HepG2 (cell line): ENCODE results near the gene PROX1. TPM values are rescaled to one million over a fixed set of nuclear protein-coding genes. Genes with fewer than 3 reads are reported as not detected.
A peak's percentile ranks its signal among the peaks of the same experiment; 100 is the strongest.

Experiments used
- AGO2 ChIP-seq: fragments of 200-400 bp; formaldehyde crosslinking; optimal IDR thresholded peaks from 2 replicates; pipeline ENCODE3; 2017; ENCODE audit warnings: mild to moderate bottlenecking, low read depth, low read length, moderate library complexity
- ATF7-NPFF ChIP-seq: sonication (generic); formaldehyde crosslinking; IDR thresholded peaks from 2 replicates; pipeline ENCODE4 v1.8.1; 2023; ENCODE audit warnings: mild to moderate bottlenecking, low read depth, missing genetic modification reagents, moderate library complexity
- ELF1 ChIP-seq: sonication (generic); formaldehyde crosslinking; IDR thresholded peaks from 2 replicates; pipeline ENCODE4 v1.4.0; 2020; ENCODE audit warnings: missing genetic modification reagents
- HHEX ChIP-seq: IDR thresholded peaks from 2 replicates; pipeline ENCODE4 v1.6.1; 2016; ENCODE audit warnings: control low read depth
- HNF4G ChIP-seq, 2 experiments: sonication (generic) in 1 of 2; formaldehyde crosslinking in 1 of 2; IDR thresholded peaks; 2 replicates each; pipeline versions ENCODE4 v1.4.0 to v1.6.1; 2011 to 2020; ENCODE audit warnings: borderline replicate concordance in 2 of 2, low read depth in 2 of 2, mild to moderate bottlenecking in 2 of 2, low read length in 1 of 2, missing genetic modification reagents in 1 of 2, moderate library complexity in 1 of 2
- HNRNPK ChIP-seq: fragments of 200-400 bp; formaldehyde crosslinking; IDR thresholded peaks from 2 replicates; pipeline ENCODE4 v1.6.1; 2018; ENCODE audit warnings: low read length, low read depth, moderate library complexity, mild to moderate bottlenecking; ENCODE audit not compliant: poor library complexity, severe bottlenecking
- NFYB ChIP-seq: sonication (generic); formaldehyde crosslinking; IDR thresholded peaks from 2 replicates; pipeline ENCODE4 v1.4.0; 2020; ENCODE audit warnings: missing genetic modification reagents
- PHF20 ChIP-seq: sonication (generic); formaldehyde crosslinking; IDR thresholded peaks from 2 replicates; pipeline ENCODE4 v1.5.0; 2020; ENCODE audit warnings: mild to moderate bottlenecking, missing genetic modification reagents
- RBFOX2 ChIP-seq: fragments of 200-400 bp; formaldehyde crosslinking; IDR thresholded peaks from 2 replicates; pipeline ENCODE4 v1.6.1; 2017; ENCODE audit warnings: low read depth, mild to moderate bottlenecking, low read length
- RFXAP ChIP-seq: sonication (generic); formaldehyde crosslinking; IDR thresholded peaks from 2 replicates; pipeline ENCODE4 v1.4.0; 2020; ENCODE audit warnings: missing genetic modification reagents, borderline replicate concordance
- SOX6 ChIP-seq, 2 experiments: fragments of 450-650 bp in 1 of 2; sonication (generic) in 1 of 2; formaldehyde crosslinking in 1 of 2; IDR thresholded peaks; 2 replicates each; pipeline versions ENCODE4 v1.4.0 to v1.6.1; 2017 to 2020; ENCODE audit warnings: antibody characterized with exemption in 1 of 2, mild to moderate bottlenecking in 1 of 2, missing genetic modification reagents in 1 of 2
- polyA plus RNA-seq, 8 experiments: library from polyadenylated mRNA; depleted of rRNA in 3 of 8; stranded (reverse) in 7 of 8; unstranded in 1 of 8; fragments of >200 nt; fragmentation: Illumina TruSeq in 4 of 8; extraction: Trizol in 4 of 8; gene quantifications; 2 replicates each; pipeline versions ENCODE4 v1.2.1 to v1.2.3, GENCODE V29; 2011 to 2016; ENCODE audit warnings: low read depth in 4 of 8, missing spikeins in 1 of 8, mixed read lengths in 1 of 8; ENCODE audit not compliant: insufficient read depth in 1 of 8
- total RNA-seq, 5 experiments: library from RNA; depleted of rRNA; stranded (reverse); fragments of >200 nt; fragmentation: Illumina TruSeq; extraction: Trizol; gene quantifications; 2 replicates each; pipeline ENCODE4 v1.2.3, GENCODE V29; 2016; ENCODE audit warnings: low read depth in 1 of 5
- TF ChIP-seq, protein P1 (sequence below): sonication (generic); formaldehyde crosslinking; IDR thresholded peaks from 2 replicates; pipeline ENCODE4 v1.5.0; 2020; ENCODE audit warnings: missing genetic modification reagents, mild to moderate bottlenecking, borderline replicate concordance
- TF ChIP-seq, protein P2 (sequence below): sonication (generic); formaldehyde crosslinking; IDR thresholded peaks from 2 replicates; pipeline ENCODE4 v1.4.0; 2020; ENCODE audit warnings: mild to moderate bottlenecking, missing genetic modification reagents, borderline replicate concordance
- TF ChIP-seq, protein P3 (sequence below), 2 experiments: fragments of 450-650 bp in 1 of 2; sonication (generic) in 1 of 2; formaldehyde crosslinking; IDR thresholded peaks; 2 replicates each; pipeline versions ENCODE4 v1.5.0 to v1.8.0; 2020 to 2022; ENCODE audit warnings: mild to moderate bottlenecking in 1 of 2, missing genetic modification reagents in 1 of 2
- TF ChIP-seq, protein P4 (sequence below), 2 experiments: sonication (generic) in 1 of 2; formaldehyde crosslinking in 1 of 2; IDR thresholded peaks; 2 replicates each; pipeline versions ENCODE4 v1.6.1 to v1.9.0; 2014 to 2022; ENCODE audit warnings: antibody characterized with exemption in 1 of 2, borderline replicate concordance in 1 of 2, inconsistent platforms in 1 of 2, low read depth in 1 of 2, missing genetic modification reagents in 1 of 2

Gene PROX1
- total and polyA plus RNA-seq, 2 of the 13 experiments (the other 11 are each of a cell fraction or from before 2014, with no cell fraction given), result 12.3 to 30.2 TPM

DNA sequence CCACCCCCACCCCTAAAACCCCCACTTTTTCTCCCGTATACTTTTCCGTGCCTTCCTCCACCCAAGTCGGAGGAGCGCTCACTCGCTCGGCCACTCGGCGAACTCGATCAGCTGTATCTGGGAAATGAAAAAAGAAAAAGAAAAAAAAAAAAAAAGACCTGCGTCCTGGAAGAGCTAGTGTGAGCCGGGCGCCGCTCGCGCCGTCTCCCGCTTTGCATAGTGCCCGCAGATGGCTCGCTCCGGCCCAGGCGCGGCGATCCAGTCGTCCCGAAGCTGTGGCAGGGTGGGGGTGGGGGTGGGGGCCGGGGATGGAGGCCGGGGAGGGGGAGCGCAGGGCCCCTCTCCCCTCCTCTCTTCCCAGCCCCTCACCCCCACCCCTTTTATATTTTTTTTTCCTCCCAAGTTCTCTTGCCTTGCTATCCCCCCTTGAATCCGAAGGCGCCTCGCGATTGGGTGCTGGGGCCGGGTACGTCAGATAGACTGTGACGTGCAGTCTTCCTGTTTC is 299 bp upstream of the PROX1 start (continued):
- TF ChIP-seq, protein P1, sequence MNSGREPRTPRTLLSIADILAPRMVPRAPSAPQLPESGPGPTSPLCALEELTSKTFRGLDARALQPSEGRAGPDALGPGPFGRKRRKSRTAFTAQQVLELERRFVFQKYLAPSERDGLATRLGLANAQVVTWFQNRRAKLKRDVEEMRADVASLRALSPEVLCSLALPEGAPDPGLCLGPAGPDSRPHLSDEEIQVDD (CRISPR knock-in tag), result no peak
- TF ChIP-seq, protein P2, sequence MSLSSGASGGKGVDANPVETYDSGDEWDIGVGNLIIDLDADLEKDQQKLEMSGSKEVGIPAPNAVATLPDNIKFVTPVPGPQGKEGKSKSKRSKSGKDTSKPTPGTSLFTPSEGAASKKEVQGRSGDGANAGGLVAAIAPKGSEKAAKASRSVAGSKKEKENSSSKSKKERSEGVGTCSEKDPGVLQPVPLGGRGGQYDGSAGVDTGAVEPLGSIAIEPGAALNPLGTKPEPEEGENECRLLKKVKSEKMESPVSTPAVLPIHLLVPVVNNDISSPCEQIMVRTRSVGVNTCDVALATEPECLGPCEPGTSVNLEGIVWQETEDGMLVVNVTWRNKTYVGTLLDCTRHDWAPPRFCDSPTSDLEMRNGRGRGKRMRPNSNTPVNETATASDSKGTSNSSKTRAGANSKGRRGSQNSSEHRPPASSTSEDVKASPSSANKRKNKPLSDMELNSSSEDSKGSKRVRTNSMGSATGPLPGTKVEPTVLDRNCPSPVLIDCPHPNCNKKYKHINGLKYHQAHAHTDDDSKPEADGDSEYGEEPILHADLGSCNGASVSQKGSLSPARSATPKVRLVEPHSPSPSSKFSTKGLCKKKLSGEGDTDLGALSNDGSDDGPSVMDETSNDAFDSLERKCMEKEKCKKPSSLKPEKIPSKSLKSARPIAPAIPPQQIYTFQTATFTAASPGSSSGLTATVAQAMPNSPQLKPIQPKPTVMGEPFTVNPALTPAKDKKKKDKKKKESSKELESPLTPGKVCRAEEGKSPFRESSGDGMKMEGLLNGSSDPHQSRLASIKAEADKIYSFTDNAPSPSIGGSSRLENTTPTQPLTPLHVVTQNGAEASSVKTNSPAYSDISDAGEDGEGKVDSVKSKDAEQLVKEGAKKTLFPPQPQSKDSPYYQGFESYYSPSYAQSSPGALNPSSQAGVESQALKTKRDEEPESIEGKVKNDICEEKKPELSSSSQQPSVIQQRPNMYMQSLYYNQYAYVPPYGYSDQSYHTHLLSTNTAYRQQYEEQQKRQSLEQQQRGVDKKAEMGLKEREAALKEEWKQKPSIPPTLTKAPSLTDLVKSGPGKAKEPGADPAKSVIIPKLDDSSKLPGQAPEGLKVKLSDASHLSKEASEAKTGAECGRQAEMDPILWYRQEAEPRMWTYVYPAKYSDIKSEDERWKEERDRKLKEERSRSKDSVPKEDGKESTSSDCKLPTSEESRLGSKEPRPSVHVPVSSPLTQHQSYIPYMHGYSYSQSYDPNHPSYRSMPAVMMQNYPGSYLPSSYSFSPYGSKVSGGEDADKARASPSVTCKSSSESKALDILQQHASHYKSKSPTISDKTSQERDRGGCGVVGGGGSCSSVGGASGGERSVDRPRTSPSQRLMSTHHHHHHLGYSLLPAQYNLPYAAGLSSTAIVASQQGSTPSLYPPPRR (CRISPR knock-in tag), result no peak
- TF ChIP-seq SOX6 (IDR thresholded peaks at IDR 0.05) (no peak), SOX6 (CRISPR knock-in tag; IDR thresholded peaks at IDR 0.05) (peak; percentile 56; the same call in 1 of the 2 replicates), HHEX (CRISPR knock-in tag) (no peak), RFXAP (0 out of 2 replicates have a peak, but pooled peaks have one; percentile 41), RBFOX2 (peak; percentile 67; the same call in 1 of the 2 replicates), HNF4G (IDR thresholded peaks at IDR 0.05; ENCODE audit: borderline replicate concordance, low read depth, low read length) (0 out of 2 replicates have a peak, but pooled peaks have one; percentile 8), HNF4G (CRISPR knock-in tag; IDR thresholded peaks at IDR 0.05; ENCODE audit: borderline replicate concordance, low read depth) (no peak), NFYB (CRISPR knock-in tag) (peak; percentile 63), AGO2 (peak; percentile 16), ELF1 (peak; percentile 77), HNRNPK (peak; percentile 37), ATF7-NPFF (CRISPR knock-in tag) (0 out of 2 replicates have a peak, but pooled peaks have one; percentile 13), PHF20 (CRISPR knock-in tag) (0 out of 2 replicates have a peak, but pooled peaks have one; percentile 11)
- TF ChIP-seq, protein P3, sequence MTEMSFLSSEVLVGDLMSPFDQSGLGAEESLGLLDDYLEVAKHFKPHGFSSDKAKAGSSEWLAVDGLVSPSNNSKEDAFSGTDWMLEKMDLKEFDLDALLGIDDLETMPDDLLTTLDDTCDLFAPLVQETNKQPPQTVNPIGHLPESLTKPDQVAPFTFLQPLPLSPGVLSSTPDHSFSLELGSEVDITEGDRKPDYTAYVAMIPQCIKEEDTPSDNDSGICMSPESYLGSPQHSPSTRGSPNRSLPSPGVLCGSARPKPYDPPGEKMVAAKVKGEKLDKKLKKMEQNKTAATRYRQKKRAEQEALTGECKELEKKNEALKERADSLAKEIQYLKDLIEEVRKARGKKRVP (CRISPR knock-in tag; IDR thresholded peaks at IDR 0.05), result 0 out of 4 replicates have a peak, but pooled peaks of 1 of the 2 experiments have one; percentile 33
- TF ChIP-seq, protein P4, sequence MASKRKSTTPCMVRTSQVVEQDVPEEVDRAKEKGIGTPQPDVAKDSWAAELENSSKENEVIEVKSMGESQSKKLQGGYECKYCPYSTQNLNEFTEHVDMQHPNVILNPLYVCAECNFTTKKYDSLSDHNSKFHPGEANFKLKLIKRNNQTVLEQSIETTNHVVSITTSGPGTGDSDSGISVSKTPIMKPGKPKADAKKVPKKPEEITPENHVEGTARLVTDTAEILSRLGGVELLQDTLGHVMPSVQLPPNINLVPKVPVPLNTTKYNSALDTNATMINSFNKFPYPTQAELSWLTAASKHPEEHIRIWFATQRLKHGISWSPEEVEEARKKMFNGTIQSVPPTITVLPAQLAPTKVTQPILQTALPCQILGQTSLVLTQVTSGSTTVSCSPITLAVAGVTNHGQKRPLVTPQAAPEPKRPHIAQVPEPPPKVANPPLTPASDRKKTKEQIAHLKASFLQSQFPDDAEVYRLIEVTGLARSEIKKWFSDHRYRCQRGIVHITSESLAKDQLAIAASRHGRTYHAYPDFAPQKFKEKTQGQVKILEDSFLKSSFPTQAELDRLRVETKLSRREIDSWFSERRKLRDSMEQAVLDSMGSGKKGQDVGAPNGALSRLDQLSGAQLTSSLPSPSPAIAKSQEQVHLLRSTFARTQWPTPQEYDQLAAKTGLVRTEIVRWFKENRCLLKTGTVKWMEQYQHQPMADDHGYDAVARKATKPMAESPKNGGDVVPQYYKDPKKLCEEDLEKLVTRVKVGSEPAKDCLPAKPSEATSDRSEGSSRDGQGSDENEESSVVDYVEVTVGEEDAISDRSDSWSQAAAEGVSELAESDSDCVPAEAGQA (IDR thresholded peaks at IDR 0.05; ENCODE audit: low read depth), result peak; percentile 29; the same call in 1 of the 2 replicates
- TF ChIP-seq, protein P4 (CRISPR knock-in tag; IDR thresholded peaks at IDR 0.05; ENCODE audit: borderline replicate concordance), result no peak
